Fibroblast of skin of left quadriceps (primary cell): ENCODE measurements around the gene MEGF11.

ENCODE experiments used
- DNase-seq, 2 experiments: peaks; one replicate each; pipeline ENCODE4 v3.0.0-alpha.2; 2013; ENCODE audit warnings: low read depth in 2 of 2

MEGF11 gene

DNA sequence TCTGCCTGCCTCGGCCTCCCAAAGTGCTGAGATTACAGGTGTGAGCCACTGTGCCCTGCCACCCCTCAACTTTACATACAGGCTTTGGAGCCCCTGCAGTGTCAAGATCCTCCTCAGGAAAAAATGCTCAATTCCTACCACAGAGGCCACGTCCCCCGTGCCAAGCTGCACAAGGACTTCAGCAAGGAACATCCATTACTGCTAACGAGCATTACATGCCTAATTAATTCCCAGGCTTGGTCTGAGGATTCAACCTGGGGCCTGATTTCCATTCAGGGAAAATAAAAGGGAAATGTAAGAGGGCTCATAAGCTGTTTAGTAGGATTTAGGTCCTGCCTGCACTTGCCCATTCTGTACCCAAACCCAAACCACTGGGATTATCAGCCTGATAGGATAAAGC, 222.9 kb downstream of the MEGF11 start:
- no peak for DNase-seq

DNA sequence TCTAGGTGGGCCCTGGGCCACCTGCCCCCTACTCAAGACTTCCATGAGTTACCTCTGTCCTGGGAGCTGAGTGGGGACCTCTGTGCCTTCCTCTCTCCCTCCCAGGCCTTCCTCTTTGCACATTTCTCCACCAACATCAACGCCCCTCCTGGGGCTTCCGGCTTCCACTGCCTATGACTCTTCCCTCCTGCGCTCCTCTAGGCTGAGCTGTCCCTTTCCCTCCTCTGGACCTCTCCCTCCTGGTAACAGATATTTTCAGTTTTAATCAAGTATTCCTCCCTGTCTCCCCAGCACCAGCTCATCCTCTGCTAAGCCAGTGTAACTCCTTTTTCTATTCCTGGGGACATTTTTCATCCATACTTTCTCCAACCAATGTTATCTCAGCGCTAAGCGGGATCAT, 223.9 kb downstream of the MEGF11 start:
- no peak for DNase-seq

- no peak for DNase-seq
Measured at GRCh38 chr15:66027268-66027805, 226.2 kb downstream of the MEGF11 start.

- DNase-seq: no peak
Measured at GRCh38 chr15:66025972-66026371, 227.6 kb downstream of the MEGF11 start.

- no peak for DNase-seq
Measured at GRCh38 chr15:66025015-66025452, 228.5 kb downstream of the MEGF11 start.

DNA sequence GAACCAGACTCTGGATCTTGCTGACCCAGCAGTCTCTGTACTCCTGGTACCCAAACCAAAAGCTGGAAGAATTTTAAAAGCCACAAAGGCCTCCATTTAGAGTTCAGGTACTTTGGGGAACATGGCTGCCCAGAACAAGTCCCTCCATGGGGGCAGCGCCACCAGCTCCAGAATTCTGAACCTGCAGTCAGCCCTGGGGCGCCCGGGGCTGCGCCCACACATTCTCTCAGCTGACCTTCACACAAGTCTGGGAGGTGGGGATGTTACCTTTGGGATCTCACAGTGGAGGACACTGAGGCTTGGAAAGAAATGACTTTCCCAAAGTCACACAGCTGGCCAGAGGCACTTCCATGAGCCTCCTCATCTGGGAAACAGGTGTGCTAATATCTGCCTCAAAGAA, 229.4 kb downstream of the MEGF11 start:
- DNase-seq: no peak

DNA sequence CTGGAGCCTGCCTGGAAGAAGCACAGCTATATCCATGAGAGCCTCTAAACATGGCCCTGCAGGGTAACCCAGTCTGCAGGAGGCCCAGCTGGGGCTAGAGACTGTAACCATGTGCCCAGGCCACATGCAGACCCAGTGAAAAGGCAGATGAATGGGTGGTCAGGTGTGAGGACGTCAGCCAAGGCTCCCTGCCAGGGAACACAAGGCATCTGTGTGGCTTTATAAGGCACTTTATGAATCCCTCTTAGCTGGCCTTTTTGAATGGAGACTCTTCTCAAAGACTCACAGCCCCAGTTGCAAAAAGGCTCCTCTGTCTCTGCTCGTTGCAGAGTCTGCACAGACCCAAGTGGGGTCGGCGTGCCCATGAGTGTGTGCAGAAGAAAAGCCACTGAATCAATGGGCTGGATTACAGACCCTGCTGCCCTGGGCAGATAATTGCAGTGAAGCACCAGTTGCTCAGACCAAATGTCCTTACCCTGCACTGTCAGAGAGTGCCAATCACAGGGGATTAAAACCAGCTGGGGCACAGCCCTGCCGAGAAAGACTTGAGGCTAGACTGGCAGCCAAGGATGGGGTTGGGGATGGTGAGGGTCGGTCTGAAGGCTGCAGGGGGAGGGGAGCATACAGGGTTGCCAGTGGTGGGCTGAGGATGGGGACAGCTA, 230.1 kb downstream of the MEGF11 start:
- no peak for DNase-seq

DNA sequence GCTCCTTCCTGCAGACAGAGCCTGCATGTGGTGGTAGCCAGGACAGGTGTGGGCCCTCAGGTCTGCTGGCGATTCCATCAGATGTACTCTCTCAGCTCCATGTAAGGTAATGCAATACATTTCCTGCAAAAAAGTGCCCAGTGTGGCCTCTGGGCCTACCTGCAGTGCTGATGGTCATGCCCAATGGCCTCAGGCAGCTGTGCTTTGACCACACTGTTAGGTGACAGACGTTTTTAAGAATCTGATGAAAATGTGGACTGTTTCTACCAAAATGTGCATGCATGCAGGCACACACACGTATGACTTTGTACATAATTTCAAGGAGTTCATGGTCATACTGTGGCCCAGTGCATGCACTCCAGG, 231.4 kb downstream of the MEGF11 start:
- no peak for DNase-seq

- no peak for DNase-seq
Measured at GRCh38 chr15:66021496-66022162, 231.9 kb downstream of the MEGF11 start.

DNA sequence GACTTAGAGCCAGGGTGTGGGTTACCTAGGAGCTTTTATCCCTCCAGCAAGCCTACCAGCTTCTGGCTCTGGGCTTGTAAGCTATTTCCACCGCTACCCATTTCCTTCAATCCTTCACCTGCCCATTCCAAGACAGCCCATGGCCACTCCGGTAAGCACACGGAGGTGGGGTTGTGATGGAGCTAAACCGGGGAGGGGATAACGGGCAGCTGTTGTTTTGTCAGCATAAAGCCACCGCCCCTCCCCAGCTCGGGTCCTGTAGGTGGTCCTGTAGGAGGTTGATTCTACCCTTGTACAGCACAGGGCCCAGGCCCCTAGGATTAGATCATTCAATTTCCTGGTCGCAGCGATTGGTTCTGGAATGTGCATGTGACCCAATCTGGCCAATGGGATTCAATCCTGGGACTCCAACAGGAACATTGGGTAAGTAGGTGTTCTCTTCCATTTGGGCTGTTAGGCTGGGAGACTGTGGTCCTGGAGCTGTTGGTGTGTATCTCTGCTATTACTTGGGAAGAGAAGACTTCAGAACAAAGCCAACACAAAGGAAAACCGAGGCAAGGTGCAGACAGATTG, 233.6 kb downstream of the MEGF11 start:
- no peak for DNase-seq

GRCh38 chr15:66019368-66019767, 234.2 kb downstream of the MEGF11 start:
- DNase-seq: no peak

DNA sequence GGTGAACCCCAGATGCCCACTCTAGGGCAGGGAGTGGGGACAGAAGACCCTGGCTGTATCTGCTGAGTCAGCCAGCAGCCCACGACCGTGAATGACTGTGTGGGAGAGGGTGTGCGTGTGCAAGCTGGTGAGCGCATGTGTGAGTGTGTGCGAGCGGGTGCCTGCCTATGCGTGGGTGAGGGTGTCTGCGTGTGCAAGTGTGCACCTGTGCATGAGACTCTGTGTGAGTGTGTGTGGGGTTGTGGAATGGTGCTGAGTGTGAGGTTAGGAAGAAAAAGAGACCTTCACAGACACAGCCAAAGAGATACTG, 235.1 kb downstream of the MEGF11 start:
- DNase-seq: no peak

GRCh38 chr15:66017792-66018487, 235.6 kb downstream of the MEGF11 start:
- no peak for DNase-seq

GRCh38 chr15:66017000-66017399, 236.6 kb downstream of the MEGF11 start:
- no peak for DNase-seq

GRCh38 chr15:66016199-66016598, 237.4 kb downstream of the MEGF11 start:
- DNase-seq: no peak

GRCh38 chr15:66014635-66015182, 238.8 kb downstream of the MEGF11 start:
- no peak for DNase-seq

DNA sequence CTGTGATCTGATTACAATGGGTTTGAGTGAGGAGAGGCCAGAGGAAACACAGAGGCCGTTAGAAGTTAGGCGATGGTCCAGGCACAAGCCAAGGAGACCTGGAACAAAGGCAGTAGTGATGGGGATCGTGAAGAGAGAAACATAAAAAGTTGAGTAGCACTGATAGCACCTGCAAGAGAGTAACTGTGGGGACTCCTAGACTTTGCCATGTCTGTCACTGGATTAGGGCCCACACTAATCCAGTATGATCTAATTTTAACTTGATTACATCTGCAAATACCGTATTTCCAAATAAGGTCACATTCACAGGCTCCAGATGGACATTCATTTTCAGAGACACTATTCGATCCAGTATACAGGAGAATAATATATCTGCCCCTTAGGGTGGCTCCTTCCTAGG, 239.5 kb downstream of the MEGF11 start:
- no peak for DNase-seq

DNA sequence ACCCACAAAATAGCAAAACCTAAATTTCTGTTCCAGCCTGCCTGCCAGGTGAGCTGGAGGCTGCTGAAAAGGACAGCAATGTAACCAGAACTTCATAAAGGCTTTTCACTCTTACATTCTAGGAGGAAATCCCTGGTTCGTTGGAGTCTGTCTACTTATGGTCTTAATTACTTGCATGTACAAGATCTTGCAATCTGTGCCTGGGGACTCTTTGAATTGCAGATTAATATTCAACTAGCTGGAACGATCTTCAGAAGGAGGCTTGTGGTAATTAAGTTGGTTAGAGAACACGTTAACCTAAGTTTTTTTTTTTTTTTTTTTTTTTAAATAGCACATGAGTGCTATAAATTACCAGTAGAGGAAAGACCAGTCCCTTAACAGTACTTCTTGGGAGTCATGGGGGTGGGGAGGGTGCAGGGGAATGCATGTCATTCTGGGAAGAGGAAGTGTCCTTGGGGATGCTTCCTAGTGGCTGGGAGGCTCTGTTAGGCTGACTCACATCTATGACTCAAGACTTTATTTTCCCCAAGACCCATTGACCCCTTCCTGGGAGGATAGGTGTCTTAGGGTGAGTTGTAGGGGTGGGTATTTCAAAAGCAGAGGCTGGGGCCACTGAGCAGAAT, 244.5 kb downstream of the MEGF11 start:
- DNase-seq: no peak

DNA sequence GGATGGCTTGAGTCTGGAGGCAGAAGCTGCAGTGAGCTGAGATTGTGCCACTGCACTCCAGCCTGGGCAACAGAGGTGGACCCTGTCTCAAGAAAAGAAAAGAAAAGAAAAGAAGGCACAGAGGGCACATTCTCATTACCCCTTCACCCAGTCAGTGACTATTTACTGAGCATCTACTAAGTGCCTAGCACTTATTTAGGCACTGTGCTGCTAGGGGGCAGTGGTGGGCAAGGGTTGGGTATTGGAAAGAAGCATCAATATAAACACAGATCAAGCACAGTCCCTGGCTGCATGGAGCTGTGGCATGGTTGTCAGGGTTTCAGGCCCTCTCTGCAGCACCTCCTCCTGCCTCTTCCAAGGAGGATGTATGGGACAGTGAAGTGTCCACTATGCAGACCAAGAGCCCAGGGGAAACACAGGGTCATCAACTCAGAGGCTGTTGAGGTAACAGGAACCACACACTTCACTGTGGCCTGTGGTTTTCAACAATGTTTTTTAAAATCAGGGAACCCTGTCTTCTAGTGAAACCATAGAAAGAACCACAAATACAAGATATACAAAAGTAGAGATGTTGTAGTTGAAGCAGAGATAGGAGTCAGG, 245.8 kb downstream of the MEGF11 start:
- no peak for DNase-seq

GRCh38 chr15:66006986-66007385, 246.6 kb downstream of the MEGF11 start:
- DNase-seq: no peak

DNA sequence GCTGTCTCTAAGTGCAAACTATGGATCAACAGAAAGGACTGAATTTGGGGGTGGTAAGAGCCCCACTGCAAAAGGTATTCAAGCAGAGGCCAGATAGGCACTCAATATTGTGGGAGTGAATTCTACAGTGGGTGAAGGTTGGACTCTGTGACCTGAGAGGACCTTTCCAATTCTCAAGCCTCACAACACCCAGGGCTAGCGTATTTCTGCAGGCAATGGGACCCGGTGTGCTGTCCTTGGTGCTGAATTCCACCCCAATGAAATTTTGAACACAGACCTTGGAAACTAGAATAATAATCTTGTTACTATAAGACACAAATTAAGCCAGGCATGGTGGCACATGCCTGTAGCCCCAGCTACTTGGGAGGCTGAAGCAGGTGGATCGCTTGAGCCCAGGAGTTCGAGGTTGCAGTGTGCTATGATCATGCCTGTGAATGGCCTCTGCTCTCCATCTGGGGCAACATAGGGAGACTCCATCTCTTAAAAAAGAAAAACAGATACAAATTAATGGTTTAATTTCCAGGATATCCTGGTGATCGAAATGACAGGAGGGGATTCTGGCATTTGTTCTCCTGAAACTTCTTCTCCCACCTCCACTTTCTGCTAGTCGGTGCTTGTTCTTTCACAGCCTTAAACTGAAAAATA, 248.8 kb downstream of the MEGF11 start:
- DNase-seq: no peak
